ENCODE results near the gene CRBN. TPM values are rescaled to one million over a fixed set of nuclear protein-coding genes. Genes with fewer than 3 reads are reported as not detected.

CRBN gene
- total RNA-seq, 1 experiment from 2014 or later: 34.9 TPM

- no peaks in the 10 kb centered on the region for H4K20me1 ChIP-seq (ENCODE audit: insufficient read depth)
- H3K4me1 ChIP-seq (replicated peaks; ENCODE audit: insufficient read depth): no peaks in the 10 kb centered on the region
- intact Hi-C loops (cut with micrococcal nuclease; ENCODE audit: unreplicated experiment): no loop called here
- H3K9me3 ChIP-seq (ENCODE audit: insufficient read depth, low read depth): no peaks in the 10 kb centered on the region
- H3K4me3 ChIP-seq: no peak overlapping the region
- POLR2A ChIA-PET (ENCODE audit: unreplicated experiment): no interaction called here
- no peaks in the 10 kb centered on the region for H3K36me3 ChIP-seq (ENCODE audit: low read depth)
- H2AFZ ChIP-seq: no peak overlapping the region
- H3K4me2 ChIP-seq: no peak overlapping the region
- H3K27ac ChIP-seq: no peak overlapping the region
- no peaks in the 10 kb centered on the region for H3K9me2 ChIP-seq (ENCODE audit: insufficient read depth)
- H3K27me3 ChIP-seq (ENCODE audit: insufficient read depth, low read depth): peaks cover 4% of the 10 kb centered on the region; the same call in 1 of the 2 replicates
- BruUV-seq (replicated peaks): no TSS peak
- H3F3A ChIP-seq (ENCODE audit: insufficient read depth, low read depth): no peaks in the 10 kb centered on the region
- no peak for DNase-seq
- CTCF ChIA-PET: no interaction called here
- H3K79me2 ChIP-seq (ENCODE audit: low read depth): no peaks in the 10 kb centered on the region
- TF ChIP-seq EZH2 (IDR thresholded peaks at IDR 0.05; ENCODE audit: low read depth): no peak
- TF ChIP-seq, protein P1, sequence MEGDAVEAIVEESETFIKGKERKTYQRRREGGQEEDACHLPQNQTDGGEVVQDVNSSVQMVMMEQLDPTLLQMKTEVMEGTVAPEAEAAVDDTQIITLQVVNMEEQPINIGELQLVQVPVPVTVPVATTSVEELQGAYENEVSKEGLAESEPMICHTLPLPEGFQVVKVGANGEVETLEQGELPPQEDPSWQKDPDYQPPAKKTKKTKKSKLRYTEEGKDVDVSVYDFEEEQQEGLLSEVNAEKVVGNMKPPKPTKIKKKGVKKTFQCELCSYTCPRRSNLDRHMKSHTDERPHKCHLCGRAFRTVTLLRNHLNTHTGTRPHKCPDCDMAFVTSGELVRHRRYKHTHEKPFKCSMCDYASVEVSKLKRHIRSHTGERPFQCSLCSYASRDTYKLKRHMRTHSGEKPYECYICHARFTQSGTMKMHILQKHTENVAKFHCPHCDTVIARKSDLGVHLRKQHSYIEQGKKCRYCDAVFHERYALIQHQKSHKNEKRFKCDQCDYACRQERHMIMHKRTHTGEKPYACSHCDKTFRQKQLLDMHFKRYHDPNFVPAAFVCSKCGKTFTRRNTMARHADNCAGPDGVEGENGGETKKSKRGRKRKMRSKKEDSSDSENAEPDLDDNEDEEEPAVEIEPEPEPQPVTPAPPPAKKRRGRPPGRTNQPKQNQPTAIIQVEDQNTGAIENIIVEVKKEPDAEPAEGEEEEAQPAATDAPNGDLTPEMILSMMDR (conservative IDR thresholded peaks at IDR 0.05): no peak
These were observed 72.3 kb downstream of the CRBN start for GRCh38 chr3:3107181-3107580.

DNA sequence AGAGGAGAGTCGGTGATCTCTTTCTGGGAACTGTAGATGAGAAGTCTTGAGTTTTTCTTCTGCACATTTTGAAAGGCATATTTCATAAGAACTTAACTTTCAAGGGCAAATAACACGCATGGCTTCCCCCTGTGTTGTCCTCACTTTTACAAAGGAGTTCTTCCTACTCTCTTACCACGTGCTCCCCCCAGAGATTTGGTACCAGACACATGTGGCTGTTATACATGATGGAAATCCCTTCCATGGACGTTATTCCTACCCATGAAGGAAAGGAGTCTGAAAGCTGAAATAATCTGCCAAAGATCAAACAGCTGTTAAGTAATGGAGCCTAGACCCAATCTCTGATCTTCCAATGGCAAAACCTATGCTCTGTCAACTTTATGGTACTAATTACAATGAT, 73.7 kb downstream of the CRBN start:
- H3K27ac ChIP-seq: no peak overlapping the region
- no peaks in the 10 kb centered on the region for H3K9me3 ChIP-seq (ENCODE audit: insufficient read depth, low read depth)
- H3F3A ChIP-seq (ENCODE audit: insufficient read depth, low read depth): no peaks in the 10 kb centered on the region
- DNase-seq: no peak
- H3K9me2 ChIP-seq (ENCODE audit: insufficient read depth): no peaks in the 10 kb centered on the region
- H4K20me1 ChIP-seq (ENCODE audit: insufficient read depth): no peaks in the 10 kb centered on the region
- BruUV-seq (replicated peaks): no TSS peak
- intact Hi-C loops (cut with micrococcal nuclease; ENCODE audit: unreplicated experiment): no loop called here
- H3K27me3 ChIP-seq (ENCODE audit: insufficient read depth, low read depth): peaks cover 15% of the 10 kb centered on the region; the same call in 1 of the 2 replicates
- ChIA-PET POLR2A (ENCODE audit: unreplicated experiment) (no interaction called here), CTCF (no interaction called here)
- no peaks in the 10 kb centered on the region for H3K79me2 ChIP-seq (ENCODE audit: low read depth)
- H3K4me2 ChIP-seq: no peak overlapping the region
- H2AFZ ChIP-seq: no peak overlapping the region
- TF ChIP-seq EZH2 (IDR thresholded peaks at IDR 0.05; ENCODE audit: low read depth): no peak
- TF ChIP-seq, protein P1 (conservative IDR thresholded peaks at IDR 0.05): no peak
- H3K4me3 ChIP-seq: no peak overlapping the region
- no peaks in the 10 kb centered on the region for H3K4me1 ChIP-seq (replicated peaks; ENCODE audit: insufficient read depth)
- H3K36me3 ChIP-seq (ENCODE audit: low read depth): no peaks in the 10 kb centered on the region

- ChIA-PET CTCF (no interaction called here), POLR2A (ENCODE audit: unreplicated experiment) (no interaction called here)
- TF ChIP-seq, protein P1 (conservative IDR thresholded peaks at IDR 0.05): no peak
- TF ChIP-seq EZH2 (IDR thresholded peaks at IDR 0.05; ENCODE audit: low read depth): no peak
- no peak overlapping the region for H3K4me2 ChIP-seq
- no peaks in the 10 kb centered on the region for H3K4me1 ChIP-seq (replicated peaks; ENCODE audit: insufficient read depth)
- H3K79me2 ChIP-seq (ENCODE audit: low read depth): no peaks in the 10 kb centered on the region
- intact Hi-C loops (cut with micrococcal nuclease; ENCODE audit: unreplicated experiment): no loop called here
- H3K36me3 ChIP-seq (ENCODE audit: low read depth): no peaks in the 10 kb centered on the region
- H3F3A ChIP-seq (ENCODE audit: insufficient read depth, low read depth): no peaks in the 10 kb centered on the region
- no peak overlapping the region for H3K27ac ChIP-seq
- no peak overlapping the region for H2AFZ ChIP-seq
- H3K27me3 ChIP-seq (ENCODE audit: insufficient read depth, low read depth): peaks cover 15% of the 10 kb centered on the region
- BruUV-seq (replicated peaks): no TSS peak
- no peak for DNase-seq
- no peaks in the 10 kb centered on the region for H3K9me3 ChIP-seq (ENCODE audit: insufficient read depth, low read depth)
- H3K4me3 ChIP-seq: no peak overlapping the region
- H4K20me1 ChIP-seq (ENCODE audit: insufficient read depth): no peaks in the 10 kb centered on the region
- H3K9me2 ChIP-seq (ENCODE audit: insufficient read depth): no peaks in the 10 kb centered on the region
These were observed 74.2 kb downstream of the CRBN start for GRCh38 chr3:3105246-3105645.
